Amygdala (tissue), 56 donors: ENCODE measurements around the gene COL9A2.

Experiments
- DNase-seq, 56 donors: peaks; one replicate each; lab custom pipeline; 2025; lab: John Stamatoyannopoulos, UW

The COL9A2 gene

DNA sequence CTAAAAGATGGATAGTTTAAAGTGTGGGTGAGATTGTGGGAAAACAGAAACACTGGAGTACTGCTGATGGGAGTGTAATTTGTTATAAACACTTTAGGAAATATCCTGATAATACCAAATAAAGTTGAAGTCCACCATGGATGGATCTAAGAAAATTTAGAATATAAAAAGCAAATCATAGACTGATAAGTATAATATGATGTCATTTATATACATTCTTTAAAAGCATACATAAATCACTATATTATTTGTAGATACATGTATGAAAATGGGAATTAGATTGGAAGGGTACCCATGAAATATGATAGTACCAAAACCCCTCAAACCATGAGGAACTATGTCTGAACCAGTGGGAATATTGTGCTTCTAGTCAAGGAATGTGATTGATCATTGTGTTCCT, 51.2 kb downstream of the COL9A2 start:
- no peak for DNase-seq

- DNase-seq, result no peak
These were observed 51.8 kb downstream of the COL9A2 start for GRCh38 chr1:40265298-40265697.

- no peak for DNase-seq
These were observed 52.7 kb downstream of the COL9A2 start for GRCh38 chr1:40264354-40264781.

DNA sequence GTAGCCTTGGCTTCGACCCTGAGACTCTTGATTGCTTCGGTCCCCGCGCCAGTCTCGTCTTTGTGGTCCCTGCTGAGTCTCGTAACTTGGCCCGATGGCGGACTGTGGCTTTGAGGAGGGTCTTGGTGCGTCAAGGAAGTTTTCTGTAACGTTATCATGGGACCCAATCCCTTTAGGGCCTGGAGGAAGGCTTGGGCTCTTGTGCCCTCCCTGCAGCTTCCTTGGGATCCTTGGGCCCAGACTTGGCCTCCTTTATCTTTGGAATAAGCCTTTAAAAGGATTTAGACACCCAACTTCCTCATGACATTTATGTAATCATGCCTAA, 58.7 kb downstream of the COL9A2 start:
- DNase-seq, result peak in 1 of 56 donors; percentile 34

DNA sequence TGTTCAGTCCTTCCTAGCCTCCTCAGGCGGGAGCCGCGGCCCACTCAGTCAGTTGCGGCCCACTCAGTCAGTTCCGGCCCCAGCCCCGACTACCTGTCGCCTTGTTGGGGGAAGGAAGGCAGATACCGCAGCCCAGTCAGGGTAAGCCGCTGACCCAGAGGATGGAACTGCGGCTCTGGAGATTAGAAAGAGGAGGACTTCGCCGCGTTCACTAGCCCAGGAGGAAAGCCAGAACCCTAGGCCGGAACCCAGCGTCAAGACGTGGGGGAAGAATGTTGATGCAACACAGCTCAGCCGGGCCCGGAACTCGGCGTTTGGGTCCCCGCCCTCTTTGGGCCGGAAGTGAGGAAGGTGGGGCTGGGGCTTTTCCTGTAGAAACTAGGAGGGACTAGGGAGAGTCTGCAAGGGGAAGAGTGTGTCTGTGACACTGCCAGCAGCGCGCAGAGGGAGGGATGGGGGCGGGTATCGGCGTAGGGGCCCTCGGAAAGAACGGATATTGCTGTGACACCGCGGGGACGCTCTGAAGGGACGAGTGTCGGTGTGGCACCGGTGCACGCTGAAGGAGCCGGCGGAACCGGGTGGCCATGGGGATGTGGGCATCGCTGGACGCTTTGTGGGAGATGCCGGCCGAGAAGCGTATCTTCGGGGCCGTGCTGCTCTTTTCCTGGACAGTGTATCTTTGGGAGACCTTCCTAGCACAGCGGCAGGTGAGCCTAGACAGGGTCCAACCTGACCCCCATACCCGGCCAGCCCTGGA, 59.2 kb downstream of the COL9A2 start, which contains the start of gene ZMPSTE24:
Gene ZMPSTE24 (plus strand): TSS at position 549 of the 757 bp plus-strand sequence. CDS start 36 bp downstream, at position 585.
- peak; percentile 79 to 99 (median 94) for DNase-seq

GRCh38 chr1:40257313-40257687, 59.8 kb downstream of the COL9A2 start:
- peak in 1 of 56 donors; percentile 38 for DNase-seq

- DNase-seq, result no peak
These were observed 60.5 kb downstream of the COL9A2 start for GRCh38 chr1:40256401-40257084.

- no peak for DNase-seq
These were observed 61.9 kb downstream of the COL9A2 start for GRCh38 chr1:40255231-40255630.

DNA sequence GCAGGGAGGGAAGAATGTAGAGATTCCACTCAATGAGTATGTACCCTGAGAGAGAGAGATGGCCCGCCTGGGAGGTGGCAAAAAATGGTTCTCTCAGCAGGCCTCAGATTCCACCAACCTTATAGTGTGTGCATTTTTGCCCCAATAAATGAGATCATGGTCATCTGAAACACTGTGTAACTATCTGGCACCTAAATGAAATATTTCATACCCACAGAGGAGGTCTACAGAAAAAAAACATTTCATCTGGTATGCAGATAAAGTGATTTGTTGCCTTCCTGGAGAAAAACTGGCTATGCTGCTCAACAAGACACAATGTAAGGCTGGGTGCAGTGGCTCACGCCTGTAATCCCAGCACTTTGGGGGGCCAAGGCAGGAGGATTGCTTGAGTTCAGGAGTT, 64.5 kb downstream of the COL9A2 start:
- no peak for DNase-seq

- no peak for DNase-seq
These were observed 65.6 kb downstream of the COL9A2 start for GRCh38 chr1:40251456-40251855.
